ENCODE data around the gene PTPN13.
A peak's percentile ranks its signal among the peaks of the same experiment; 100 is the strongest.
"Not testable (repeated sequence)": the region's sequence is repeated elsewhere in the genome, so short reads cannot be mapped to it uniquely, and the experiment has no call there.

PTPN13 gene

GRCh38 chr4:86706923-86707597 lies 112.9 kb downstream of the PTPN13 start:
- TF ChIP-seq CTCF (IDR thresholded peaks at IDR 0.05; ENCODE audit: low read depth, low read length, missing control alignments) = no peak
- in situ Hi-C loops (cut with HindIII; ENCODE audit: low sequenced_read_pairs) = no loop called here
- DNase-seq (ENCODE audit: low read depth) = no peak
- no peak overlapping the region for H3K4me3 ChIP-seq (ENCODE audit: low read depth, low read length)

GRCh38 chr4:86717651-86718050 lies 123.5 kb downstream of the PTPN13 start:
- no peak for TF ChIP-seq CTCF (IDR thresholded peaks at IDR 0.05; ENCODE audit: low read depth, low read length, missing control alignments)
- no peak for DNase-seq (ENCODE audit: low read depth)
- in situ Hi-C loops (cut with HindIII; ENCODE audit: low sequenced_read_pairs) = no loop called here
- no peak overlapping the region for H3K4me3 ChIP-seq (ENCODE audit: low read depth, low read length)

- in situ Hi-C loops (cut with HindIII; ENCODE audit: low sequenced_read_pairs) = no loop called here
- TF ChIP-seq CTCF (IDR thresholded peaks at IDR 0.05; ENCODE audit: low read depth, low read length, missing control alignments) = no peak
- DNase-seq (ENCODE audit: low read depth) = no peak
- H3K4me3 ChIP-seq (ENCODE audit: low read depth, low read length) = no peak overlapping the region
Observed at GRCh38 chr4:86718152-86718551, 124.0 kb downstream of the PTPN13 start.

- DNase-seq (ENCODE audit: low read depth); H3K4me3 ChIP-seq (ENCODE audit: low read depth, low read length); in situ Hi-C loops (cut with HindIII; ENCODE audit: low sequenced_read_pairs): not testable (repeated sequence)
Observed at GRCh38 chr4:86719149-86719548, 125.0 kb downstream of the PTPN13 start.

GRCh38 chr4:86720508-86721068 lies 126.5 kb downstream of the PTPN13 start:
- no peak overlapping the region for H3K4me3 ChIP-seq (ENCODE audit: low read depth, low read length)
- no peak for TF ChIP-seq CTCF (IDR thresholded peaks at IDR 0.05; ENCODE audit: low read depth, low read length, missing control alignments)
- peak; percentile 3 for DNase-seq (ENCODE audit: low read depth)
- in situ Hi-C loops (cut with HindIII; ENCODE audit: low sequenced_read_pairs) = no loop called here

- in situ Hi-C loops (cut with HindIII; ENCODE audit: low sequenced_read_pairs) = no loop called here
- no peak for DNase-seq (ENCODE audit: low read depth)
- H3K4me3 ChIP-seq (ENCODE audit: low read depth, low read length) = no peak overlapping the region
- no peak for TF ChIP-seq CTCF (IDR thresholded peaks at IDR 0.05; ENCODE audit: low read depth, low read length, missing control alignments)
Observed at GRCh38 chr4:86721412-86721811, 127.3 kb downstream of the PTPN13 start.

- DNase-seq (ENCODE audit: low read depth) = no peak
- TF ChIP-seq CTCF (IDR thresholded peaks at IDR 0.05; ENCODE audit: low read depth, low read length, missing control alignments) = no peak
- H3K4me3 ChIP-seq (ENCODE audit: low read depth, low read length) = no peak overlapping the region
- in situ Hi-C loops (cut with HindIII; ENCODE audit: low sequenced_read_pairs) = no loop called here
Observed at GRCh38 chr4:86730310-86730709, 136.2 kb downstream of the PTPN13 start.

Data from astrocyte of the cerebellum (primary cell).